NCI-H2081 (cell line): Measurements from ENCODE around the gene ZCCHC13.
"Not testable (repeated sequence)": the region's sequence is repeated elsewhere in the genome, so short reads cannot be mapped to it uniquely, and the experiment has no call there.

Source experiments
- DNase-seq, 2 experiments: peaks; one replicate each; lab custom pipeline; 2025; lab: John Stamatoyannopoulos, UW

Gene ZCCHC13

GRCh38 chrX:74321191-74321590, 17.2 kb downstream of the ZCCHC13 start:
- no peak for DNase-seq

- DNase-seq = no peak
Observed at GRCh38 chrX:74324131-74324530, 20.2 kb downstream of the ZCCHC13 start.

GRCh38 chrX:74325130-74326059, 21.4 kb downstream of the ZCCHC13 start:
- DNase-seq = peak in 1 of 2 experiments; percentile 24

DNA sequence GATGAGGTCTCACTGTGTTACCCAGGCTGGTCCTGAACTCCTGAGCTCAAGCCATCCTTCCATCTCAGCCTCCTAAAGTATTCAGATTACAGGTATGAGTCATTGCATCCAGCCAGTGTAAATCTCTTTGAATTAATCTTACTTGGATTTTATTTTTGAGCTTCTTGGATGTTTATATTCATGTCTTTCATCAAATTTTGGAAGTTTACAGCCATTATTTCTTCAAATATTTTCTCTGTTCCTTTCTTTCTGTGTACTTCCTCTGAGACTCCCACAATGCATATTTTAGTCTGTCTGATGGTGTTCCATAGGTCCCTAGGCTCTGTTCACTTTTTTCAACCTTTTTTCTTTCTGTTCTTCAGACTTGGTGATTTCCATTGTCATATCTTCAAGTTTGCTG, 34.9 kb downstream of the ZCCHC13 start:
- DNase-seq = no peak

GRCh38 chrX:74340051-74340450, 36.1 kb downstream of the ZCCHC13 start:
- DNase-seq = no peak

GRCh38 chrX:74342211-74342610, 38.2 kb downstream of the ZCCHC13 start:
- DNase-seq = not testable (repeated sequence)

DNA sequence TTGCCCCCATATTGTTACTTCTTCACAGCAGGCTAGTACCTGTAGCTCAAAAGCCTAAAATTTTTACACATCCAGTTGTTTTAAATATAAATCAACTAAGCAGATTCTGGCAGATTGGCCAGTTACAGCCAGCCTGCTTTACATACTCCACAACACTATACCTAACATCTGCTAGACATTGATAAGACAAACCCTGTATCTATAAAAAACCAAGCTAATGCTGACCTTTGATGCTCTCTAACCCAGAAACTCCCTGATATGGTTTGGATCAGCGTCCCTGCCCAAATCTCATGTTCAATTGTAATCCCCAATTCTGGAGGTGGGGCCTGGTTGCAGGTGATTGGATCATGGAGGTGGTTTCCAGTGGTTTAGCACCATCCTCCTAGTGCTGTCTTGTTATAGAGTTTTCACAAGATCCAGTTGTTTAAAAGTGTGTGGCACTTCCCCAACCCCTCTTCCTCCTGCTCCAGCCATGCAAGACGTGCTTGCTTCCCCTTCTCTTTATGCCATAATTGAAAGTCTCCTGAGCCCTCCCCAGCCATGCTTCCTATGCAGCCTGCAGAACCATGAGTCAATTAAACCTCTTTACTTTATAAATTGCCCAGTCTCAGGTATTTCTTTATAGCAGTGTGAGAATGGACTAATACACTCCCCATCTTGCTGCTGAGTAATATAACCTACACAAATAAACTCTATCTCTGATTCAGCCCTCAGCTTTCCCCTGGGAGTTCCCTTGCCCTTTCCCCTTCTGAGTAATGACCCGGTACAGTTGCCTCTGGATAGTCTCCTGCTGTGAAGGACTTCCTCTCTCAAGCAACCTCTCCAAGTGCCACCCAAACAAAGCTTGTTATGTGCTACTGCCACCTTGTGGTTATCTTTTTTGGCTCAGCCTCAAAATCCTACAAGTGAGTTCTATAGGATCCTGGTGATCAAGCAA, 39.6 kb downstream of the ZCCHC13 start:
- peak; percentile 81 to 84 for DNase-seq

DNA sequence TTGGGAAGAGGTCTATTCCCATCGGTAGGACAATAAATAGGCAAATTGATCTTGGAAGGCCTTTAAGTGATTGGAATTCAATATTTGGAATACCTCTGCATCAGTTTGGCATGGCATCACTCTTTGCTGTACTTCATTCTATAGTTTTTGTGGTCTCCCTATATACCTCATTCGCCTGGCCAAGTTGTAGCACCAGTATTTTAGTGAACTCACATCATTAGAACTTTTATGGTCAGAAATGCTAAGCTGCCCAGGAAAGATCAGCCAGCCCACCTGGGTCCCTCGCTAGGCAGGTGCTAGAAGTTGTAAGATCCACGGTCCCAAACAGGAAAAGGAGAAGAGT, 40.3 kb downstream of the ZCCHC13 start:
- no peak for DNase-seq

- no peak for DNase-seq
Observed at GRCh38 chrX:74346088-74346487, 42.1 kb downstream of the ZCCHC13 start.

DNA sequence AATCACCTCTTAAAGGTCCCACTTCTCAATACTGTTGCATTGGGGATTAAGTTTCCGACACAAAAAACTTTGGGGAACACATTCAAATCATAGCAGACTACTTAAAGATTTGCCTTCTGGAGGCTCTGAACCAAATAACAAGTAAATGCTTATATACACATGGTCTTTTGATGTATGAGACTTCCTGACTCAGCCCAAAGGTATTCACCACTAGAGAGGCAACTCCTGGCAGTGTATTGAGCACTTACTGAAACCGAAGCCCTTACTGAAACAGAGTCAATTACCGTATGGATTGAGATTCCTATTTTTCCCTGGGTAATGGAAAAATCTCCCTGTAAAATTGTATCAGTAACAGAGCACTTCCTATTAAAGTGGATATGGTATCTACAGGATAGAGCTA, 45.4 kb downstream of the ZCCHC13 start:
- DNase-seq = no peak

DNA sequence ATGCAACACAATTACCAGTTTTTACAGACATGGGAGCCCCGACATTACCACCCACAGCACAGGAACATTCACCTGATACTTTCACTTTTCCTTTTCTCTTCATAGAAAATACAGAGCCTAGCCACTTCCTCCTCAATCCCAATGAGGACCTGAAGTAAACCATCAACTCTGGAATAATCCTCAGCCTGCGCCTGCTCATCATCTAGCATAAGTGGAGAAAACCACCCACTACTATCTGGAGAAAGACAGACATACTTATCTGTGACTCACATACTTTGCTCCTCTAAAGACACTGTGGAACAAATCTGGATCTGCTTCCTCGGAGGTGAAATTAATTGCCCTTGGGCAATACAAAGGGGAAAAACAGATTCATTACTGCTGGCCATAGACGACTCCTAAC, 47.8 kb downstream of the ZCCHC13 start:
- DNase-seq = no peak

GRCh38 chrX:74353984-74354383, 50.0 kb downstream of the ZCCHC13 start:
- no peak for DNase-seq
